GM23338 (cell line): ENCODE measurements around the gene NOTCH3. TPM values are rescaled to one million over a fixed set of nuclear protein-coding genes. Genes with fewer than 3 reads are reported as not detected.

ENCODE experiments used
- ATAC-seq: fragments of 200-7000 bp; cut with Tn5 transposase; 3 replicates; pipeline ENCODE4 v1.9.1; 2020
- DNase-seq: peaks from one replicate; pipeline ENCODE4 v3.0.0-alpha.2; 2015; ENCODE audit warnings: low spot score
- H2AFZ ChIP-seq: fragments of 200-600 bp; sonication (generic); 2 replicates; pipeline ENCODE4 v1.8.0; 2016; ENCODE audit warnings: antibody characterized with exemption, mild to moderate bottlenecking, moderate library complexity
- H3F3A ChIP-seq: fragments of 200-600 bp; sonication (generic); replicated peaks from 2 replicates; pipeline ENCODE4 v1.8.0; 2017; ENCODE audit warnings: antibody characterized with exemption, mixed run types, low read depth
- H3K27ac ChIP-seq: fragments of 200-600 bp; sonication (generic); 2 replicates; pipeline ENCODE4 v1.6.1; 2016; ENCODE audit warnings: low read depth
- H3K27me3 ChIP-seq: fragments of 200-600 bp; sonication (generic); 2 replicates; pipeline ENCODE4 v1.8.0; 2016; ENCODE audit warnings: mild to moderate bottlenecking, mixed run types, moderate library complexity; ENCODE audit not compliant: insufficient read depth
- H3K36me3 ChIP-seq: fragments of 200-600 bp; sonication (generic); 2 replicates; pipeline ENCODE4 v1.8.0; 2016; ENCODE audit warnings: mild to moderate bottlenecking; ENCODE audit not compliant: insufficient read depth
- H3K4me1 ChIP-seq: fragments of 200-600 bp; sonication (generic); 2 replicates; pipeline ENCODE4 v1.8.0; 2016; ENCODE audit warnings: mild to moderate bottlenecking, moderate library complexity; ENCODE audit not compliant: insufficient read depth
- H3K4me2 ChIP-seq: fragments of 200-600 bp; sonication (generic); 2 replicates; pipeline ENCODE4 v1.7.1; 2017; ENCODE audit warnings: mixed run types
- H3K4me3 ChIP-seq: fragments of 200-600 bp; sonication (generic); 2 replicates; pipeline ENCODE4 v1.6.1; 2016; ENCODE audit warnings: mixed run types
- H3K79me2 ChIP-seq: fragments of 200-600 bp; sonication (generic); replicated peaks from 2 replicates; pipeline ENCODE4 v1.8.0; 2017; ENCODE audit warnings: mild to moderate bottlenecking; ENCODE audit not compliant: insufficient read depth
- H3K9me2 ChIP-seq: fragments of 200-600 bp; sonication (generic); 2 replicates; pipeline ENCODE4 v1.8.0; 2017; ENCODE audit not compliant: insufficient read depth
- H4K20me1 ChIP-seq: fragments of 200-600 bp; sonication (generic); replicated peaks from 2 replicates; pipeline ENCODE4 v1.8.0; 2017; ENCODE audit warnings: mild to moderate bottlenecking; ENCODE audit not compliant: insufficient read depth
- H3K27ac Mint-ChIP-seq: 2 replicates; pipeline ENCODE4 v1.8.0; 2020; ENCODE audit warnings: inconsistent platforms, mild to moderate bottlenecking, moderate library complexity, mixed read lengths
- H3K27me3 Mint-ChIP-seq: 3 replicates; pipeline ENCODE4 v1.8.0; 2022; ENCODE audit warnings: low read depth, mild to moderate bottlenecking, moderate library complexity, mixed read lengths, inconsistent platforms; ENCODE audit not compliant: insufficient read depth, poor library complexity
- H3K36me3 Mint-ChIP-seq: 3 replicates; pipeline ENCODE4 v1.8.0; 2021; ENCODE audit warnings: low read depth, mild to moderate bottlenecking, inconsistent platforms, moderate library complexity, mixed read lengths
- H3K4me1 Mint-ChIP-seq: 3 replicates; pipeline ENCODE4 v1.8.0; 2020; ENCODE audit warnings: mild to moderate bottlenecking, inconsistent platforms, mixed read lengths
- H3K4me3 Mint-ChIP-seq: 3 replicates; pipeline ENCODE4 v1.8.0; 2021; ENCODE audit warnings: moderate library complexity, mild to moderate bottlenecking, inconsistent platforms, mixed read lengths
- H3K9me3 Mint-ChIP-seq: 3 replicates; pipeline ENCODE4 v1.8.0; 2020; ENCODE audit warnings: moderate library complexity, mild to moderate bottlenecking, inconsistent platforms, mixed read lengths
- CREB1 ChIP-seq: fragments of 250-450 bp; sonication (Bioruptor Pico); IDR thresholded peaks from 2 replicates; pipeline ENCODE4 v1.5.0; 2020; ENCODE audit warnings: low read depth, mild to moderate bottlenecking, moderate library complexity
- CTCF ChIP-seq, 2 experiments: fragments of 200-600 bp in 1 of 2; sonication (generic) in 1 of 2; conservative IDR thresholded peaks; 2 replicates each; pipeline versions ENCODE4 v1.5.1 to v1.6.1; 2016 to 2017; ENCODE audit warnings: antibody characterized with exemption in 2 of 2, low read depth in 2 of 2, mild to moderate bottlenecking in 2 of 2, moderate library complexity in 1 of 2
- ETS1 ChIP-seq: IDR thresholded peaks from 2 replicates; pipeline ENCODE4 v1.6.1; 2016; ENCODE audit warnings: antibody characterized with exemption
- EZH2 ChIP-seq: fragments of 200-600 bp; sonication (generic); IDR thresholded peaks from one replicate; pipeline ENCODE4 v1.8.0; 2017; ENCODE audit warnings: antibody characterized with exemption, mild to moderate bottlenecking, low read depth; ENCODE audit not compliant: unreplicated experiment
- EZH2phosphoT487 ChIP-seq: fragments of 200-600 bp; sonication (generic); IDR thresholded peaks from one replicate; pipeline ENCODE4 v1.8.1; 2018; ENCODE audit warnings: antibody characterized with exemption; ENCODE audit not compliant: unreplicated experiment
- JUNB ChIP-seq: IDR thresholded peaks from one replicate; pipeline ENCODE4 v1.6.1; 2016; ENCODE audit warnings: antibody characterized with exemption; ENCODE audit not compliant: unreplicated experiment
- NANOG ChIP-seq: IDR thresholded peaks from 2 replicates; pipeline ENCODE4 v1.6.1; 2016; ENCODE audit warnings: antibody characterized with exemption, borderline replicate concordance
- POLR2AphosphoS5 ChIP-seq: IDR thresholded peaks from 2 replicates; pipeline ENCODE4 v1.6.1; 2016; ENCODE audit warnings: antibody characterized with exemption, low read depth
- REST ChIP-seq: IDR thresholded peaks from one replicate; pipeline ENCODE4 v1.6.1; 2018; ENCODE audit warnings: antibody characterized with exemption; ENCODE audit not compliant: unreplicated experiment
- STAT1 ChIP-seq: IDR thresholded peaks from one replicate; pipeline ENCODE4 v1.6.1; 2016; ENCODE audit warnings: antibody characterized with exemption; ENCODE audit not compliant: unreplicated experiment
- ZNF114 ChIP-seq: fragments of 250-450 bp; sonication (Bioruptor Pico); IDR thresholded peaks from 2 replicates; pipeline ENCODE4 v1.5.0; 2020; ENCODE audit warnings: mild to moderate bottlenecking, moderate library complexity
- ZNF331 ChIP-seq: fragments of 250-450 bp; sonication (Bioruptor Pico); IDR thresholded peaks from 2 replicates; pipeline ENCODE4 v1.5.0; 2020; ENCODE audit warnings: low read depth, mild to moderate bottlenecking, moderate library complexity
- ZNF462 ChIP-seq: fragments of 250-450 bp; sonication (Bioruptor Pico); IDR thresholded peaks from 2 replicates; pipeline ENCODE4 v1.5.0; 2020; ENCODE audit warnings: mild to moderate bottlenecking, moderate library complexity
- polyA plus RNA-seq: library from polyadenylated mRNA; unstranded; fragments of >200 nt; fragmentation: Nextera tagmentation; extraction: Ambion mirVana; gene quantifications from 2 replicates; pipeline ENCODE4 v1.2.1, GENCODE V29; 2016
- total RNA-seq: library from RNA; depleted of rRNA; stranded (reverse); fragments of >200 nt; shearing (Covaris generic); gene quantifications from 2 replicates; pipeline ENCODE4 v1.2.3, GENCODE V29; 2014

The NOTCH3 gene
- total and polyA plus RNA-seq, 2 experiments from 2014 or later, result 24.3 to 172 TPM

- no peak for ATAC-seq
- H3K27ac Mint-ChIP-seq, result no peak overlapping the region
- no peaks in the 10 kb centered on the region; the same call in 2 of the 3 replicates for H3K4me1 Mint-ChIP-seq
Observed at GRCh38 chr19:15216363-15216762, 15.6 kb upstream of the NOTCH3 start.

More at GRCh38 chr19:15216363-15216762, 15.6 kb upstream of the NOTCH3 start:
- DNase-seq, result no peak
- H3K4me3 Mint-ChIP-seq, result no peak overlapping the region
- H3K4me3 ChIP-seq, result no peak overlapping the region
- H3K79me2 ChIP-seq, result no peaks in the 10 kb centered on the region
- no peak overlapping the region for H3K27ac ChIP-seq
- H3K9me2 ChIP-seq, result no peaks in the 10 kb centered on the region
- no peak for TF ChIP-seq POLR2AphosphoS5
- no peak for TF ChIP-seq STAT1
- no peak for TF ChIP-seq EZH2phosphoT487
- no peak for TF ChIP-seq CTCF (conservative IDR thresholded peaks at IDR 0.05; ENCODE audit: low read depth in 2 of 2)
- TF ChIP-seq ETS1, result no peak
- TF ChIP-seq CREB1 (CRISPR knock-in tag), result no peak
- TF ChIP-seq ZNF114 (CRISPR knock-in tag), result no peak
- TF ChIP-seq NANOG, result no peak
- TF ChIP-seq REST, result no peak
- TF ChIP-seq ZNF462 (CRISPR knock-in tag), result no peak
- no peak for TF ChIP-seq EZH2
- TF ChIP-seq ZNF331 (CRISPR knock-in tag), result no peak
- no peak for TF ChIP-seq JUNB
- H3F3A ChIP-seq, result no peaks in the 10 kb centered on the region
- H3K4me1 ChIP-seq, result no peaks in the 10 kb centered on the region
- H4K20me1 ChIP-seq, result no peaks in the 10 kb centered on the region
- H3K27me3 Mint-ChIP-seq, result peaks cover 5% of the 10 kb centered on the region
- H3K9me3 Mint-ChIP-seq, result no peaks in the 10 kb centered on the region
- H3K36me3 ChIP-seq, result no peaks in the 10 kb centered on the region
- no peak overlapping the region for H3K4me2 ChIP-seq
- H3K27me3 ChIP-seq, result no peaks in the 10 kb centered on the region
- H3K36me3 Mint-ChIP-seq, result no peaks in the 10 kb centered on the region
- H2AFZ ChIP-seq, result no peak overlapping the region
